ENCODE measurements around the gene NMRK2. TPM values are rescaled to one million over a fixed set of nuclear protein-coding genes. Genes with fewer than 3 reads are reported as not detected.
"Not testable (repeated sequence)": the region's sequence is repeated elsewhere in the genome, so short reads cannot be mapped to it uniquely, and the experiment has no call there.

Gene NMRK2
- total RNA-seq, 2 experiments from 2014 or later = not detected

DNA sequence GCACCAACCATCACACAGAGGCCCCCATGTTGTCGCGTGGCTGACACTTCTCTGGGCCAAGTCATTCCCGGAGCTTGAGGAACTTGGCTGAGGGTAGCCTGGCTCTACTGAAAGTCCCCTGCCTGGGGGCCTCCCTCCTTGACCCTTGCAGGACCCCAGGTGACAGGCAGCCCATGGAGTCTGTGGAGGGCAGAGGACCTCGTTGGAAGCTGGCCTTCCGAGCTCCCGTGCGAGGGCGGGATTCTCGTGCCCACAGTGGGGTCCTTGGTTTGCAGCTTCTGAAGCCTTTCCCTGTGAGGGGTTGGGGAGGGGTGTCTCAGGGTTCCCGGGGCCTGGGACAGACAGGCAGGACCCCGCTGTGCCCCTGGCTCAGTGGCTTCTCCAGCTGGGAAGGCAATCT lies 16.4 kb downstream of the NMRK2 start:
- no peak overlapping the region for H3K4me3 Mint-ChIP-seq
- ChIA-PET CTCF (no interaction called here), POLR2A (no interaction called here)
- no peak for DNase-seq
- H3K27me3 Mint-ChIP-seq = peaks cover 6% of the 10 kb centered on the region
- H3K4me1 Mint-ChIP-seq = peaks cover under 1% of the 10 kb centered on the region
- H3K27ac Mint-ChIP-seq = no peak overlapping the region
- no peaks in the 10 kb centered on the region for H3K9me3 Mint-ChIP-seq
- no peaks in the 10 kb centered on the region for H3K36me3 Mint-ChIP-seq (ENCODE audit: low read depth)

DNA sequence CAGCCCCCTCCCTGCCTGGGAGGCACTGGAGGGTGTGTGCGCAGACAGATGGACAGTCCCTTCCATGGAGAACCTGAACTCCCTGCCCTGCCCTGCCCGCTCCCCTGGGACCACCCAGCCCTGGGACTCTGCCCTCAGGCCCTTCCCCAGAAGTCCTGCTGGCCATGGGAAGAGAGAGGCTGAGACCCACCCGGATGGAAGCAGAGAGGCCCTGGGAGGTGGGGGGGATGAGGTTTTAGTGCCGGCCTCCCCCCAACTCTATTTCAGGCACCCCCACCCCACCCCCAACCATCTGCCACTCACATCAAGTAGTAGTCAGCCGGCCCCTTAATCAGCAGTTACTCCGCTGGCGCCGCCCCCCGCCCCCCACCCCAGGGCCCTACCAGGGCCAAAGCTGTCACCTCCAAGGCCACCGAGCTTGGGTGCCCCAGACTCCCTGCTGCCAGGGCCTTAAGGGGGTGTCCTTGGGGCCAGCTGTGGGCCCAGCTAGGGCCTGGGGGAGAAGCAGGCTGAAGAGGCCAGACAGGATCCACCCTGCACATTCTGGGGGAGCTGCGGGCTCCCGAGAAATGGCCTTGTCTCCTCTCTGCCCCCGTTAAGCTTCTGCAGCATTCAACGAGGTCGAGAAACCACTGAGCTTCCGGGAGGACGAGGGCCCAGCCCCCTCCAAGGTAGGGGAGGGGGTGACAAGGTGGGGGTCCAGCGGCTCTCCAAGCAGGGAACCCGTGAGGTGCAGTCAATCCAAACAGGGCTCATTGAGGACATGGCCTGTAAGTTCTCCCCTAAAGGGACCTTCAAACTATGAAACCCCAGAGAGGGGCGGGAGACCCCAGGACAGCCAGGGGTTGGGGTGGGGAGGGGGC lies 17.4 kb downstream of the NMRK2 start:
- no peak overlapping the region for H3K27ac Mint-ChIP-seq
- no peaks in the 10 kb centered on the region for H3K36me3 Mint-ChIP-seq (ENCODE audit: low read depth)
- POLR2A ChIA-PET = no interaction called here
- H3K4me3 Mint-ChIP-seq = no peak overlapping the region
- H3K27me3 Mint-ChIP-seq = peaks cover 6% of the 10 kb centered on the region
- no peak for DNase-seq
- H3K9me3 Mint-ChIP-seq = no peaks in the 10 kb centered on the region
- CTCF ChIA-PET = no interaction called here
- H3K4me1 Mint-ChIP-seq = no peaks in the 10 kb centered on the region

DNA sequence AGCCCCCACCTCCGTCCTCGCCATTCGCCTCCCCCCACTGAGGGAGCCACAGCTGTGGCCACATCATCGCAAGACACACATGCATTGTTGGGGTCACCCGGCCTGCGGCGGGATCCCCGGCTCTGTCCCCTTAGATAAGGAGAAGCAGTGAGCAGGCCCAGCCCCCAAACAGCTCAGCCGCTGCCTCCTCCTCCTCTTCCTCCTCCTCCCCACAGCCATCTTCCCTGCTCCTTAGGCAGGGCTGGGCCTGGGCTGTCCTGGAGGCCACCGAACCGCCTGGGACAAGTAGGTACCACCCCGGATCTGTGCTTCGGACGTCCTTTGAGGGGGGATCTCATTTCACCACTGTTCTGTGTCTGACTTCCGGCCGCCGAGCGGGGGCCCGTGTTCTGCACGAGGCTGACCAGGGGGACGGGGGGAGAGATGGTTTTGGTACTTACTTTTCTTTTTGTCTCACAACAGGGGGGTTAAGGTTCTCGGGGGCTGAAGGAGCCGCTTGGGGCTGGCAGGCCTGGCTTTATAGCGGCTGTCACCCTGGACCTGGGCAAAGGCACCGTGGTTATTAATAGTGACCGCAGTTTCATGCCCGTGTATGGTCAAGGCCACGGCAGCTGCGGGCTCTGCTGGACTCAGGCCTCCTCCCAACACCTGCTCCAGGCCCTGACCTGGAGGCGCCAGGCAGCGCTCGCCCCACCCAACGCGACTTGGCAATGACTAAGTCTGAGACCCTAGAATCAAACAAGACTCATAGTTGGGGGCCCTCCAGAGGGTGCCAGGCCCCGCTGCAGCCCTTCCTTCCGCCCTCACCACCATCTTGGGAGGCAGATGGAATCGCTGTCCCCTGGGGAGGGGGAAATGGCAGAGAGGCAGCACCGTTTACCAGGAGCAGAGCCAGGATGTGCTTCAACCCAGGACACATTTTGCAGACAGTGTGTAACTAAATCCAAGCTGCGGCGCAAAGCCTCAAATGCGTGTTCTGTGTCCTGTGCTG lies 18.3 kb downstream of the NMRK2 start:
- DNase-seq = no peak
- no peaks in the 10 kb centered on the region for H3K9me3 Mint-ChIP-seq
- H3K27me3 Mint-ChIP-seq = peaks cover 6% of the 10 kb centered on the region
- no peak overlapping the region for H3K27ac Mint-ChIP-seq
- H3K36me3 Mint-ChIP-seq (ENCODE audit: low read depth) = no peaks in the 10 kb centered on the region
- H3K4me3 Mint-ChIP-seq = no peak overlapping the region
- no peaks in the 10 kb centered on the region for H3K4me1 Mint-ChIP-seq
- CTCF ChIA-PET = no interaction called here
- POLR2A ChIA-PET = no interaction called here

DNA sequence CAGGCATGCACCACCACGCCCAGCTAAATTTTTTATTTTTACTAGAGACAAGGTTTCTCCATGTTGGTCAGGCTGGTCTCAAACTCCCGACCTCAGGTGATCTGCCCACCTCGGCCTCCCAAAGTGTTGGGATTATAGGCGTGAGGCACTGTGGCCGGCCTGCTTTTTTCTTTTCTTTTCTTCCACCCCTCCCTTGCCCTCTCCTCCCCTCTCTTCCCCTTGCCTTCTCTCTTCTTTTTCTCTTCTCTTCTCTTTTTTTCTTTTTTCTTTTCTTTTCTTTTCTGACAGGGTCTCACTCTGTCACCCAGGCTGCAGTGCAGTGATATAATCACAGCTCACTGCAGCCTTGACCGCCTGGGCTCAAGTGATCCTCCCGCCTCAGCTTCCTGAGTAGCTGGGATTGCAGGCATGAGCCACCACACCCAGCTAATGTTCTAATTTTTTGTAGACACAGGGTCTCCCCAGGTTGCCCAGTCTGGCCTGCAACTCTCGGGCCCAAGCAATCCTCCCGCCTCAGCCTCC lies 19.9 kb downstream of the NMRK2 start:
- H3K36me3 Mint-ChIP-seq (ENCODE audit: low read depth); H3K4me3 Mint-ChIP-seq; H3K9me3 Mint-ChIP-seq; H3K4me1 Mint-ChIP-seq; DNase-seq; H3K27ac Mint-ChIP-seq; H3K27me3 Mint-ChIP-seq; POLR2A ChIA-PET: not testable (repeated sequence)
- CTCF ChIA-PET = interaction anchor here (0.7 kb wide), 1 partner anchor 1172 kb away, joined by 5 read pairs; no protein-coding TSS in a partner anchor

DNA sequence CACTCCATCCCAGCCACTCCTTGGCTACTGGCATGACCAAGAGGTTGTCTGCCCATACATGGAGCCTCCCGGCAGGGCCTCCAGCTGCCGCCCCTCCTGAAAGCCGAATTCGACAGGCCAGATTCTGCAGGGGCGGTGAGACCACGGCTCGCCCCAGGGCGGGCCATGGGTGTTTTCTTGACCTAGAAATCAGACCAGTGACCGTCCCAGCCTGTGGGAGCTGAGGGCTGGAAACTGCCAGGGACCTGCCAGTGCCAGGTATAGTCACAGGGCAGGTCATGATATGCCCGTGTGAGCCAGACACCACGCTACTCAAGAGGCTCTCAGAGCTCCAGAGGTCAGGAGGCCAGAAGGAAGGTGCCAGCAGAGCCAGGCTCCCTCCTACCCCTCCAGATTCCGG lies 21.2 kb downstream of the NMRK2 start:
- DNase-seq = no peak
- POLR2A ChIA-PET = no interaction called here
- Mint-ChIP-seq H3K27ac (no peak overlapping the region), H3K9me3 (no peaks in the 10 kb centered on the region), H3K36me3 (ENCODE audit: low read depth) (peaks cover 3% of the 10 kb centered on the region), H3K4me3 (no peak overlapping the region), H3K27me3 (peaks cover 6% of the 10 kb centered on the region), H3K4me1 (no peaks in the 10 kb centered on the region)
- CTCF ChIA-PET = interaction anchor here (0.6 to 0.7 kb wide), 2 partner anchors 19 to 34 kb away, joined by 3 read pairs; no protein-coding TSS in a partner anchor

DNA sequence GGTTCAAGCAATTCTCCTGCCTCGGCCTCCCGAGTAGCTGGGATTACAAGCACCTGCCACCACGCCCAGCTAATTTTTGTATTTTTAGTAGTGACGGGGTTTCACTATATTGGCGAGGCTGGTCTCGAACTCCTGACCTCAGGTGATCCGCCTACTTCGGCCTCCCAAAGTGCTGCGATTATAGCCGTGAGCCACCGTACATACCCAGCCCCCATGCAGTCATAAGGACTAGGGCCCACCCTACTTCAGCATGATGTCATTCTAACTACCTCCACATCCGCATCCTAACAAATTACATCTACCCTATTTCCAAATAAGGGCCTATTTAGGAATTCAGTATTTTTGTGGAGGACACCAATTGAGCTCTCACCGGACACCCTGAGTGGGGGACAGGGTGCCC lies 22.4 kb downstream of the NMRK2 start:
- H3K4me1 Mint-ChIP-seq; H3K27ac Mint-ChIP-seq; H3K36me3 Mint-ChIP-seq (ENCODE audit: low read depth); H3K27me3 Mint-ChIP-seq; DNase-seq; H3K4me3 Mint-ChIP-seq; CTCF ChIA-PET; H3K9me3 Mint-ChIP-seq: not testable (repeated sequence)
- POLR2A ChIA-PET = interaction anchor here (1.0 kb wide), 1 partner anchor 16 kb away, joined by 3 read pairs; the partner anchor contains the start of gene DAPK3

DNA sequence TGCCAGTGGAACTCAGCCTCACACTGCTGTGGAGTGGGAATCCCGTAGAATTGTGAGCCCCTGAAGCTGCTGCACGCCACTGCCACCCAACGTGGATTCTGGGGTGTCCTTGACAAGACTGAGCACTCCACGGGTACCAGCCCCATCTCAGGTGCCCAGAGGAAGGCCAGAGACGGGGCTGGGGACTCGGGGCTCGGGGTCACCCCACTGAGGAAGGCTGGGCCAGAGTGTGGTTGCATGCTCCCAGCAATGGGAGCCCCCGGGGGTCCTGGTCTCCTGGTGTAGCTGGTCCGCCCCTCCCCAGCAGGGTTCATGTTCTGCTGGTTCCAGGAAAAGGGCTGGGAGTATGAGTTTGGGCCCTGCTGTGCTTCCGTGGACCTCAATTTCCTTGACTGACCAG lies 22.8 kb downstream of the NMRK2 start:
- Mint-ChIP-seq H3K9me3 (no peaks in the 10 kb centered on the region), H3K4me3 (no peak overlapping the region), H3K27ac (no peak overlapping the region), H3K27me3 (peaks cover 6% of the 10 kb centered on the region), H3K4me1 (no peaks in the 10 kb centered on the region), H3K36me3 (ENCODE audit: low read depth) (peaks cover 6% of the 10 kb centered on the region)
- CTCF ChIA-PET = no interaction called here
- POLR2A ChIA-PET = interaction anchor here (1.0 kb wide), 1 partner anchor 15 kb away, joined by 3 read pairs; the partner anchor contains the start of gene DAPK3
- no peak for DNase-seq

DNA sequence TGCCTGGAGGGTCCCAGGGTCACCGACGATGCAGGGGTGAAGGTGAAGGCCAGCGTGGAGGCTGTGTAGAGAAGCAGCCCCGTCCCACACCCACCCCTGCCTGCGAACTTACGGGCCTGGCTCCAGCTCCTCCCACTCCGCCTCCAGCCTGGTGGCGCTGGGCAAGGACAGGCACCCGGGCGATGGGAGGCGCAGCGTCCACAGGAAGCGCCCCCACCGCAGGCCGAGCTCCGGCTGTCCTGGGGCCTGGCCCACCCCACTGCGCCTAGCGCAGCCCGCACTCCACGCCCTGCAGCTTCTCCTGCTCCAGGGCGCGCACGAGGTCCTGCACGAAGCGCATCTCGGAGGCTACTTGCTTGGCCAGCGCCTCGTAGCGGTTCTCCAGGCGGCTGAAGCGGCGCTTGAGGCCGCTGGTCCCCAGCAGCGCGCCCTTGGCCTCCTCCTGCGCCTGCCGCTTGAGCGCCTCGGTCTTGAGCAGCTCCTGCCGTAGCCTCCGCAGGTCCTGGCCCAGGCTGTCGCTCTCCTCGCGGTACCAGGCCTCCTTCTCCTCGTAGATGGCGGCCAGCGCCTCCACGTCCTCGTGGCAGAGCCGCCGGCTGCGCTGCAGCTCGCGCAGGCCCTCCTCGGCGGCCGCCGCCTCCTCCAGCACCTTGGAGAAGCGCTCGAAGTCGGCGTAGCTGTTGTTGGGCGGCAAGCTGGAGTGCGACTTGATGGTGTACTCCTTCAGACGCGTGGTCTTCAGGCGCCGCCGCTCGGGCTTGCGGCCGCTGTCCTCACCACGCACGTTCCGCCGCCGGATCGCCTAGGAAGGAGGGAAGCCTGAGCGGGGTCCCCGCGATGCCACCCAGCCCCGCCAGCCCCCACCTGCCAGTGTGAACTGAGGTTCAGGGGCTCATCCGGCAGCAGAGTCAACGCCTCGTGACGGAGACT lies 26.2 kb downstream of the NMRK2 start:
- CTCF ChIA-PET = no interaction called here
- H3K27me3 Mint-ChIP-seq = no peaks in the 10 kb centered on the region
- H3K36me3 Mint-ChIP-seq (ENCODE audit: low read depth) = peaks cover 8% of the 10 kb centered on the region
- no peak overlapping the region for H3K4me3 Mint-ChIP-seq
- no peak overlapping the region for H3K27ac Mint-ChIP-seq
- H3K9me3 Mint-ChIP-seq = no peaks in the 10 kb centered on the region
- DNase-seq = no peak
- no peaks in the 10 kb centered on the region for H3K4me1 Mint-ChIP-seq
- POLR2A ChIA-PET = no interaction called here

DNA sequence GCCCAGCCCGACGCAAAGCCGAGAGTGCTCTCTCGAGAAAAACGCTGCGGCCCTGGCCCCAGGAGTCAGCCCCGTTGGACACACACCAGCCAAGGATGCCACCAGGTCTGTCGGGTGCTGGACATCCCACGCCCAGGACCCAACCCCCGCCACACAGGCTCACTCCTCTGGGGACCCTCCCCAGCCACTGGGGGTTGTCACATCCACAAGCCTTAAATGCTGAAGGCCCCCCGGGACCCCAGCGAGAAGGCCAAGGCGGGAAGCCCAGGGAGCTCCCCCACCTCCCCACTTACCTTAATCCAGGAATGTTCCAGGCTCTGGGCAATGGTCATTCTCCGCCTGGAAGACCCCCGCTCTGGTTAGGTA lies 26.9 kb downstream of the NMRK2 start:
- no peak overlapping the region for H3K27ac Mint-ChIP-seq
- H3K27me3 Mint-ChIP-seq = no peaks in the 10 kb centered on the region

DNA sequence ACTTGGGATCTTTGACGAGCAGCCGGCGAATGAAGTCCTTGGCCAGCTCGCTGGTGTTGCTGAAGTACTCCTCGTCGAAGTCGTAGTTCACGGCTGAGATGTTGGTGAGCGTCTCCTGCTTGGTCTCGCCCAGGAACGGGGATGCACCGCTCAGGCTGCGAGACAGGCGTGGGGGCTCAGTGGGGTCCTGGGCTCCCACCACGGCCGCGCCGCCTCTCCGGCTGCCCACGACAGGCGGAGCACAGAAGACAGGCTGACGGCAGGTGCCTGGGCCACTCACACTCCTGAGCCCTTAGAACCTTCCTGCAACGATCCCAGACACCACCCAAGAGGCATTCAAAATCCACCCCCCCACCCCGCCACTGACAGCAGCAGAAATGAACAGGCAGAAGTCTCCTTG lies 28.1 kb downstream of the NMRK2 start:
- Mint-ChIP-seq H3K27me3 (no peaks in the 10 kb centered on the region), H3K4me3 (no peak overlapping the region), H3K4me1 (no peaks in the 10 kb centered on the region), H3K27ac (no peak overlapping the region), H3K9me3 (no peaks in the 10 kb centered on the region), H3K36me3 (ENCODE audit: low read depth) (peaks cover 18% of the 10 kb centered on the region)
- POLR2A ChIA-PET = no interaction called here
- no peak for DNase-seq
- CTCF ChIA-PET = no interaction called here

More for the DNA sequence above, 26.9 kb downstream of the NMRK2 start:
- H3K9me3 Mint-ChIP-seq = no peaks in the 10 kb centered on the region
- no peaks in the 10 kb centered on the region for H3K4me1 Mint-ChIP-seq
- H3K36me3 Mint-ChIP-seq (ENCODE audit: low read depth) = peaks cover 11% of the 10 kb centered on the region
- POLR2A ChIA-PET = no interaction called here
- CTCF ChIA-PET = no interaction called here
- DNase-seq = no peak
- no peak overlapping the region for H3K4me3 Mint-ChIP-seq

DNA sequence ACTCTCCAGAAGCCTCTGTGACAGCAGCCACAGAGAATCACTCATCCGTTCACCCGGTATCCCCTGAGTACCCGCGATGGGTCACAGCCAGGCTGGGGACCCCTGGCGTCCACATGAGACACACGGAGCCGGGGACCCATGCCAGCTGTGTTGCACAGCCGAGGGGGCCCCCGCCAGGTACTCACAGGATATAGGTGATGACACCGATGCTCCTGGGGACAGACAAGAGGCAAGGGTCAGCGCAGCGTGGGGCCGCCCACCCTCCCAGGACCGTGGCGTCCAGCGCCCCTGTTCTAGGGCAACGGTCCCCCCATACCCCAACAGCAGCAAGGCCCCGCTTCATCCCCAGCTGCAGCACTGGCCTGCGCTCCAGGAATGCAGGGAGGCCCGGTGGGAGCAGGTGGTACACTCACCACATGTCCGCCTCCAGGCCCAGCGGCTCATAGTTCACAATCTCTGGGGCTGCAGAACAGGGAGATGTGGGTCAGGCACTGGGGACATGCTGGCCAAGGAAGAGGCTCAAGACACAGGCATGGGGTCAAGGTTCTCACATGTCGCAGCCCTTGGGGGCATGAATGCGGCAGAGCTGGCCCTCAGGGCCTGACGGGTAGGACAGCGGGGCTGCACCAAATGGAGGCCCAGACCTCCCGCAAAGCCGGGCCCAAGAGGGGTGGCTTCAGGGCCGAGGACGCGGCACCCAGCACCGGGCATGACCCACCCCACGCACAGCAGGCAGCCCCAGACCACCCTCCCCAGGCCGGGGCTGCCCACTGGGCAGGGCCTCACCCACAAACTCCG lies 30.8 kb downstream of the NMRK2 start:
- DNase-seq = no peak
- no peaks in the 10 kb centered on the region for H3K9me3 Mint-ChIP-seq
- peaks cover 25% of the 10 kb centered on the region for H3K36me3 Mint-ChIP-seq (ENCODE audit: low read depth)
- H3K4me1 Mint-ChIP-seq = peaks cover 3% of the 10 kb centered on the region
- ChIA-PET CTCF (no interaction called here), POLR2A (no interaction called here)
- no peaks in the 10 kb centered on the region for H3K27me3 Mint-ChIP-seq
- H3K4me3 Mint-ChIP-seq = no peak overlapping the region
- no peak overlapping the region for H3K27ac Mint-ChIP-seq

All from activated CD4-positive, alpha-beta memory T cell treated with anti-CD3 and anti-CD28 coated beads, Interleukin-2, amount 10 ng/mL, durations not matched to agents 7 days and 5 days (primary cell).